ENCODE results near the gene MRPL28. TPM values are rescaled to one million over a fixed set of nuclear protein-coding genes. Genes with fewer than 3 reads are reported as not detected.
"Not testable (repeated sequence)": the region's sequence is repeated elsewhere in the genome, so short reads cannot be mapped to it uniquely, and the experiment has no call there.

MRPL28 gene
- total and polyA plus RNA-seq, 2 donors from 2014 or later, result 59.1 to 201 TPM

DNA sequence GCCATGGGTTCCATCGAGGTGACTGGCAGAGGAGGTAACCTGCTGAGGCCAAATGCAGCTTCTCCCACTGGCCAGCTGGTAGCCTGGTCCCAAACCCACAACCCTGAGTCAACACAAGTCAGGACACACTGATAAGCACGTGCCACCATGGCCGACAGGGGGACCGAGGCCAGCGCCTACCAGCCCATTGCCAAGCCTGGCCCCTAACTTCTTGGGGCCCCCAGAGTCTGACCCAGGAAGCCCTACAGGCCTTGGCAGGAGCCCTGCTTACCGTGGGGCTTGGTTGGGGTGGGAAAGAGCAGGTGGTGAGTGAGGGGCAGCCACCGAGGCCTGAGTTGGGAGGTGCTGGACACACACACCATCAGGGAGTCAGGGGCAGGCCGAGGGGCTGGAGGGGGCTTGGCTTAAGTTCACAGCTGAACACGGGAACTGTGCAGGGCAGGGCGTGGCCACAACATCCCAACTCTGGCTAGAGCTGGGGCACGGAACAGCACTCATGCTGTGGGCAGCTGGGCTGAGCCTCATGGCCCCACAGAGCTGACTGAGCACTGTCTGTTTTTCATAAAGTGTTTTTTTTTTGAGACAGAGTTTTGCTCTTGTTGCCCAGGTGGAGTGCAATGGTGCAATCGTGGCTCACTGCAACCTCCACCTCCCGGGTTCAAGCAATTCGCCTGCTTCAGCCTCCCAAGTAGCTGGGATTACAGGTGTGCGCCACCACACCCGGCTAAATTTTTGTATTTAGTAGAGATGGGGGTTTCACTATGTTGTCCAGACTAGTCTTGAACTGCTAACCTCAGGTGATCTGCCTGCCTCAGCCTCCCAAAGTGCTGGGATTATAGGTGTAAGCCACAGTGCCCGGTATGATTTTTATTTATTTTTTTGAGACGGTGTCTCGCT is 5.5 kb downstream of the MRPL28 start:
- peaks cover 0 to 8% (median 0%) of the 10 kb centered on the region in 3 donors for H3K36me3 ChIP-seq (ENCODE audit: control insufficient read depth in 2 of 3, insufficient read depth in 3 of 3, low read length in 3 of 3)
- peak overlapping the region in 1 of 3 donors; percentile 26 for H3K9ac ChIP-seq (ENCODE audit: low read length in 3 of 3)
- peaks cover 0 to 20% (median 0%) of the 10 kb centered on the region in 3 donors for H3K4me1 ChIP-seq (ENCODE audit: control insufficient read depth in 2 of 3, insufficient read depth in 2 of 3, low read depth in 1 of 3, low read length in 3 of 3)
- no peaks in the 10 kb centered on the region for H3K27me3 ChIP-seq (ENCODE audit: control insufficient read depth, insufficient read depth, low read length)
- TF ChIP-seq, protein P1, sequence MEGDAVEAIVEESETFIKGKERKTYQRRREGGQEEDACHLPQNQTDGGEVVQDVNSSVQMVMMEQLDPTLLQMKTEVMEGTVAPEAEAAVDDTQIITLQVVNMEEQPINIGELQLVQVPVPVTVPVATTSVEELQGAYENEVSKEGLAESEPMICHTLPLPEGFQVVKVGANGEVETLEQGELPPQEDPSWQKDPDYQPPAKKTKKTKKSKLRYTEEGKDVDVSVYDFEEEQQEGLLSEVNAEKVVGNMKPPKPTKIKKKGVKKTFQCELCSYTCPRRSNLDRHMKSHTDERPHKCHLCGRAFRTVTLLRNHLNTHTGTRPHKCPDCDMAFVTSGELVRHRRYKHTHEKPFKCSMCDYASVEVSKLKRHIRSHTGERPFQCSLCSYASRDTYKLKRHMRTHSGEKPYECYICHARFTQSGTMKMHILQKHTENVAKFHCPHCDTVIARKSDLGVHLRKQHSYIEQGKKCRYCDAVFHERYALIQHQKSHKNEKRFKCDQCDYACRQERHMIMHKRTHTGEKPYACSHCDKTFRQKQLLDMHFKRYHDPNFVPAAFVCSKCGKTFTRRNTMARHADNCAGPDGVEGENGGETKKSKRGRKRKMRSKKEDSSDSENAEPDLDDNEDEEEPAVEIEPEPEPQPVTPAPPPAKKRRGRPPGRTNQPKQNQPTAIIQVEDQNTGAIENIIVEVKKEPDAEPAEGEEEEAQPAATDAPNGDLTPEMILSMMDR (IDR thresholded peaks at IDR 0.05; ENCODE audit: borderline replicate concordance, extremely low read depth, insufficient read depth), result no peak
- no peaks in the 10 kb centered on the region for H3K9me3 ChIP-seq (ENCODE audit: control insufficient read depth in 2 of 3, insufficient read depth in 1 of 3, low read length in 3 of 3)
- no peak for FAIRE-seq
- peak overlapping the region in 1 of 2 donors; percentile 47 for H3K27ac ChIP-seq (ENCODE audit: low read depth in 2 of 2, low read length in 2 of 2)
- no peak overlapping the region for H3K4me3 ChIP-seq (ENCODE audit: low read length in 3 of 3)
- peak in 1 of 5 donors; percentile 61 for DNase-seq
- intact Hi-C loops (cut with DNase I), result no loop called here

DNA sequence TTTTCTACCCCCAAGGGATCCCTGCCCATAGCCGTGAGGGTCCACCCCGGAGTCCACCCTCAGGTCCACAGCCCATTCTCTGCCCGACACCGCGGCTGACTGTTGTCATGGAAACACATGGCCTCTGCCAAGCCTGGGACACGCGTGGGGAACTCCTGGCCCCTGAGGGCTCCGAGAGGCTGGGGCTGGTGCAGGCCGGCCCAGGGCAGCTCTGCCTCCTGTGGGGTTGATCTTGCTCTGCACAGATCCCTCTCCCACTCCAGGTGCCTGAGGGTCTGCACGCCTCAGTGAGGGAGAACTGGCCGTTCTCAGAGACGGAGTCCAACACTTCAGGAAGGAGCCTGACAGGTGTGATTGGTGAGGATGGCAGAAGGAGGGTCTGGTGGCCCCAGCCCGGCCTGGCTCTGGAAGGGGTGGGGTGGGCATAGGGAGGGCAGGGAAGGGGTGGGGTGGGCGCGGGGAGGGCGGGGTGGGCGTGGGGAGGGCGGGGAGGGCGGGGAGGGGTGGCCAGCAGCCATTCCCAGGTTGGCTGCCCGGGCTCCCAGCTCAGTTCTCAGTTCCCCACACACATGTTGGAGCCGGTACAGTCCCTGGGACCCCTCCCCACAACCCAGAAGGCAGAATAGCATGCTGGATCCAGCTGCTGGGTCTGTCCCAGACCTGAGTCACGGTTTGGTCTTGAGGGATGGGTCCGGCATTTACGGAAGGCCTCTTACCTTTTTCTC is 6.4 kb downstream of the MRPL28 start:
- Histone ChIP-seq H3K27ac (ENCODE audit: low read depth in 2 of 2, low read length in 2 of 2) (no peak overlapping the region), H3K9me3 (ENCODE audit: control insufficient read depth in 2 of 3, insufficient read depth in 1 of 3, low read length in 3 of 3) (no peaks in the 10 kb centered on the region), H3K4me1 (ENCODE audit: control insufficient read depth in 2 of 3, insufficient read depth in 2 of 3, low read depth in 1 of 3, low read length in 3 of 3) (peaks cover 0 to 13% (median 0%) of the 10 kb centered on the region in 3 donors), H3K9ac (ENCODE audit: low read length in 3 of 3) (peak overlapping the region in 1 of 3 donors; percentile 26), H3K36me3 (ENCODE audit: control insufficient read depth in 2 of 3, insufficient read depth in 3 of 3, low read length in 3 of 3) (peaks cover 0 to 7% (median 0%) of the 10 kb centered on the region in 3 donors), H3K4me3 (ENCODE audit: low read length in 3 of 3) (no peak overlapping the region), H3K27me3 (ENCODE audit: control insufficient read depth, insufficient read depth, low read length) (no peaks in the 10 kb centered on the region)
- DNase-seq (peak in 4 of 5 donors; percentile 67 to 89 (median 70)), FAIRE-seq (no peak)
- intact Hi-C loops (cut with DNase I), result no loop called here
- TF ChIP-seq, protein P1 (IDR thresholded peaks at IDR 0.05; ENCODE audit: borderline replicate concordance, extremely low read depth, insufficient read depth), result no peak

DNA sequence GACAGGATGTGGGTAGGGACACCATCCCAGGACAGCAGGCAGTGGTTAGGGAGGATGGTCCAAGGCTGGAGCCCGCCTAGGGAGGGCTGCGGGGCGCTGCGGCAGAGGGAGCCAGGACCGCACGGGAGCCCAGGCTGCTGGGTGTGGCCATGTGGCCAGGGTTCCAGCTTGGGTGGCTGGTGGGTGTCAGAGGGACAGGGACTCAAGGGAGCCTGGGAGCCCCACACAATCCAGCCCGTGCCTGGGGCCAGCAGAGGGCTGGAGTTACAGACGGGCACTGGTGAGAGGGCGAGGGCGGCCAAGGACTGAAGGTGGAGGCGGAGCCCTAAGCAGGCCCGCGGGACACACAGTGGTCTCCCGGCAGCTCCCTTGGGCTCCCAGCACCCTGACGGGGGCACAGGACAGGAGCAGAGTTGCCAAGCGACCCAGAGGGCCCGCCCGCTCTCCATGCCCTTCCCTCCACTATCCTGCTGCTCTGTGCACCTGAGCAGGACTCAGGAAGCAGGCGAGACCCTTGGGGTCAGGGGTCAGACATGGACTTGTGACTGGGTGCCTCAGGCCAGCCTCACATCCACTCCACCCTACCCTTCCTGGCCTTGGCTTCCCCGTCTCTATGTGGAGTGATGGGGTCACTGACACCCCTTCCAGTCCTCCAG is 7.1 kb downstream of the MRPL28 start:
- Histone ChIP-seq H3K9ac (ENCODE audit: low read length in 3 of 3) (no peak overlapping the region), H3K9me3 (ENCODE audit: control insufficient read depth in 2 of 3, insufficient read depth in 1 of 3, low read length in 3 of 3) (no peaks in the 10 kb centered on the region), H3K27ac (ENCODE audit: low read depth in 2 of 2, low read length in 2 of 2) (no peak overlapping the region), H3K27me3 (ENCODE audit: control insufficient read depth, insufficient read depth, low read length) (no peaks in the 10 kb centered on the region), H3K4me1 (ENCODE audit: control insufficient read depth in 2 of 3, insufficient read depth in 2 of 3, low read depth in 1 of 3, low read length in 3 of 3) (peaks cover 0 to 13% (median 0%) of the 10 kb centered on the region in 3 donors), H3K4me3 (ENCODE audit: low read length in 3 of 3) (no peak overlapping the region), H3K36me3 (ENCODE audit: control insufficient read depth in 2 of 3, insufficient read depth in 3 of 3, low read length in 3 of 3) (peaks cover 0 to 3% (median 0%) of the 10 kb centered on the region in 3 donors)
- TF ChIP-seq, protein P1 (IDR thresholded peaks at IDR 0.05; ENCODE audit: borderline replicate concordance, extremely low read depth, insufficient read depth), result no peak
- no peak for DNase-seq
- no peak for FAIRE-seq
- intact Hi-C loops (cut with DNase I), result no loop called here

DNA sequence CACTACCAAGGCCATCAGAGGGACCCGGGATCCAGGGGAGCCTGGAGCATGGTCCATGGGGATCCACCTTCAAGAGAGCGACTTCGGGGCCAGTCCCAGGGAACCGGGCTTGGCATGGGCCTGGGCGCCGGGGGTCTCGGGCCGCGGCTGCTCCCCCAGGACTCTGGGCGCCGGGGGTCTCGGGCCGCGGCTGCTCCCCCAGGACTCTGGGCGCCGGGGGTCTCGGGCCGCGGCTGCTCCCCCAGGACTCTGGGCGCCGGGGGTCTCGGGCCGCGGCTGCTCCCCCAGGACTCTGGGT is 7.7 kb downstream of the MRPL28 start:
- H3K27me3 ChIP-seq (ENCODE audit: control insufficient read depth, insufficient read depth, low read length); H3K9me3 ChIP-seq (ENCODE audit: control insufficient read depth in 2 of 3, insufficient read depth in 1 of 3, low read length in 3 of 3); H3K4me3 ChIP-seq (ENCODE audit: low read length in 3 of 3); H3K9ac ChIP-seq (ENCODE audit: low read length in 3 of 3); H3K36me3 ChIP-seq (ENCODE audit: control insufficient read depth in 2 of 3, insufficient read depth in 3 of 3, low read length in 3 of 3); intact Hi-C loops (cut with DNase I); DNase-seq; FAIRE-seq; H3K27ac ChIP-seq (ENCODE audit: low read depth in 2 of 2, low read length in 2 of 2): not testable (repeated sequence)
- H3K4me1 ChIP-seq (ENCODE audit: control insufficient read depth in 2 of 3, insufficient read depth in 2 of 3, low read depth in 1 of 3, low read length in 3 of 3), result peaks cover 0 to 13% (median 0%) of the 10 kb centered on the region in 3 donors
